Activated T-cell treated with anti-CD3 and anti-CD28 coated beads for 24 hours (primary cell): ENCODE results near the gene ARL1.
"Not testable (repeated sequence)": the region's sequence is repeated elsewhere in the genome, so short reads cannot be mapped to it uniquely, and the experiment has no call there.

ENCODE experiments used
- DNase-seq: peaks from one replicate; pipeline ENCODE4 v3.0.0-alpha.2; 2020; ENCODE audit warnings: low read depth

ARL1 gene

GRCh38 chr12:101407436-101408345, at the start of gene ARL1:
Gene ARL1, minus strand, starts transcription at chr12:101407772. Its CDS starts 127 bp downstream, at chr12:101407645.
- DNase-seq = peak; percentile 80

GRCh38 chr12:101455685-101456084, 48.1 kb upstream of the ARL1 start:
- DNase-seq = peak; percentile 1

GRCh38 chr12:101441461-101442224, 34.1 kb upstream of the ARL1 start:
- DNase-seq = no peak

GRCh38 chr12:101439236-101439635, 31.7 kb upstream of the ARL1 start:
- DNase-seq = no peak

- DNase-seq = no peak
Measured at GRCh38 chr12:101436136-101436535, 28.6 kb upstream of the ARL1 start.

GRCh38 chr12:101430456-101430855, 22.9 kb upstream of the ARL1 start:
- no peak for DNase-seq

GRCh38 chr12:101424620-101425019, 17.0 kb upstream of the ARL1 start:
- DNase-seq = no peak

GRCh38 chr12:101422066-101422465, 14.5 kb upstream of the ARL1 start:
- DNase-seq = not testable (repeated sequence)

GRCh38 chr12:101415228-101415627, 7.7 kb upstream of the ARL1 start:
- no peak for DNase-seq

GRCh38 chr12:101414533-101415119, 7.1 kb upstream of the ARL1 start:
- DNase-seq = no peak

- not testable (repeated sequence) for DNase-seq
Measured at GRCh38 chr12:101410169-101410568, 2.6 kb upstream of the ARL1 start.

- peak; percentile 16 for DNase-seq
Measured at GRCh38 chr12:101407049-101407435, 530 bp downstream of the ARL1 start.

- not testable (repeated sequence) for DNase-seq
Measured at GRCh38 chr12:101391181-101391580, 16.4 kb downstream of the ARL1 start.

GRCh38 chr12:101379149-101379548, 28.4 kb downstream of the ARL1 start:
- no peak for DNase-seq

GRCh38 chr12:101375573-101375972, 32.0 kb downstream of the ARL1 start:
- DNase-seq = no peak

- DNase-seq = no peak
Measured at GRCh38 chr12:101372431-101372830, 35.1 kb downstream of the ARL1 start.

- DNase-seq = no peak
Measured at GRCh38 chr12:101368016-101368415, 39.6 kb downstream of the ARL1 start.

- DNase-seq = no peak
Measured at GRCh38 chr12:101361455-101361854, 46.1 kb downstream of the ARL1 start.

- no peak for DNase-seq
Measured at GRCh38 chr12:101356794-101357193, 50.8 kb downstream of the ARL1 start.

GRCh38 chr12:101351682-101352081, 55.9 kb downstream of the ARL1 start:
- no peak for DNase-seq

GRCh38 chr12:101343893-101344292, 63.7 kb downstream of the ARL1 start:
- DNase-seq = no peak
